Psoas muscle (tissue), 8 donors: Measurements from ENCODE around the gene TLR10. TPM values are rescaled to one million over a fixed set of nuclear protein-coding genes. Genes with fewer than 3 reads are reported as not detected.
"Not testable (repeated sequence)": the region's sequence is repeated elsewhere in the genome, so short reads cannot be mapped to it uniquely, and the experiment has no call there.

Experiments
- ATAC-seq, 4 donors: fragments of 200-7000 bp; cut with Tn5 transposase; one replicate each; pipeline ENCODE4 v1.9.1; 2020; ENCODE audit warnings: moderate library complexity in 3 of 4, mild to moderate bottlenecking in 2 of 4
- DNase-seq, 2 donors: peaks; one replicate each; pipeline ENCODE4 v3.0.0-alpha.2; 2020
- H3K27ac ChIP-seq: fragments of 200-600 bp; one replicate; pipeline ENCODE4 v1.8.0; 2022
- H3K27me3 ChIP-seq, 3 donors: fragments of 200-600 bp in 1 of 3; one replicate each; pipeline versions ENCODE4 v1.6.1 to v1.8.0; 2013 to 2022; ENCODE audit warnings: low read length in 2 of 3, mild to moderate bottlenecking in 2 of 3, moderate library complexity in 1 of 3; ENCODE audit not compliant: insufficient read depth in 3 of 3
- H3K36me3 ChIP-seq, 2 donors: fragments of 200-600 bp in 1 of 2; one replicate each; pipeline versions ENCODE4 v1.6.1 to v1.8.0; 2013 to 2022; ENCODE audit warnings: low read depth in 1 of 2, mild to moderate bottlenecking in 1 of 2, moderate library complexity in 1 of 2; ENCODE audit not compliant: insufficient read depth in 1 of 2
- H3K4me1 ChIP-seq: fragments of 200-600 bp; one replicate; pipeline ENCODE4 v1.8.0; 2022
- H3K4me3 ChIP-seq: fragments of 200-600 bp; one replicate; pipeline ENCODE4 v1.8.0; 2022; ENCODE audit warnings: mild to moderate bottlenecking
- H3K9me3 ChIP-seq: fragments of 200-600 bp; one replicate; pipeline ENCODE4 v1.8.0; 2022
- WGBS, 3 donors: extraction: QIAGEN DNeasy Blood & Tissue Kit; methylation state at CpG; one replicate each; pipeline versions ENCODE4 v1.1.6 to v1.1.7; 2013; 5-methylcytosine and 5-hydroxymethylcytosine counted together
- intact Hi-C, 2 donors: fragments of 100-400 bp; cut with DNase I; formaldehyde crosslinking; loops; one replicate each; pipeline versions ENCODE4 v1.11.0 to v1.14.2; 2022
- polyA plus RNA-seq, 3 donors: library from polyadenylated mRNA; stranded (reverse); fragments of 200-250 nt; gene quantifications; one replicate each; pipeline ENCODE4 v1.2.3, GENCODE V29; 2013
- total RNA-seq, 4 donors: library from RNA; stranded (reverse); fragmentation: NEBNext Ultra II Directional in 2 of 4; extraction: Animal tissue kit (Norgen Biotek cat#: 25700) in 2 of 4; gene quantifications; one replicate each; pipeline versions ENCODE4 v1.2.1 to v1.2.4, GENCODE V29; 2021 to 2023
- TF ChIP-seq, protein P1 (sequence below): fragments of 200-600 bp; IDR thresholded peaks from one replicate; pipeline ENCODE4 v1.8.0; 2022; ENCODE audit warnings: antibody characterized with exemption
- donor health status: healthy with polysubstance abuse.
- donor health status: DM: no; HTN: no; CAD: no; lungs with moderate emphysema.
- donor health status: Bipolar disorder and iron deficiency.
- donor health status: healthy.
- donor health status: DM: yes; HTN: yes; CAD: no.
- donor health status: DM: no; HTN: no; CAD: no.
- donor health status: DM: no; HTN: no; CAD: no.
- donor health status: DM: yes; HTN: yes; CAD: no.

The TLR10 gene
- total and polyA plus RNA-seq, 7 donors, result 0.01 to 0.17 (median 0.11) TPM; not detected in 2

DNA sequence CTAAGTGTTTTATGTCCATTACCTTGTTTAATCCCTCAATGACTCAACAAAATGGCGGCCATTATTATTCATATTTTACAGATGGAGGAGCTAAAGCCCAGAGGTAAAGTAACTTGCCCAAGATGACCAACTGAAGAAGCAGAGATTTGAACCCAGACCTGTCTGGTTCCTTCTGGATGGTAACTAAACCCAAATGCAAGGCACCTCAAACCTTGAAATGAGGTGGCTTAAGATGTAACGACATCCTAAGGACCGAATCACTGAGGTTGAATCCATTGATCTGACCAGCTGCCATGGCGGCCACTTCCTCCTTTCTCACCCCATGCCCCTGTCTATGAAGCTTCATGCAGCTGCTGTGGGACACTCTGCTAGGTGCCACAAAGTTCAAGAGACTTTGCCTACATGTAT lies 932 bp downstream of the TLR10 start:
- H3K4me1 ChIP-seq, result no peaks in the 10 kb centered on the region
- H3K27me3 ChIP-seq, result no peaks in the 10 kb centered on the region
- H3K9me3 ChIP-seq, result no peaks in the 10 kb centered on the region
- H3K4me3 ChIP-seq, result no peak overlapping the region
- TF ChIP-seq, protein P1, sequence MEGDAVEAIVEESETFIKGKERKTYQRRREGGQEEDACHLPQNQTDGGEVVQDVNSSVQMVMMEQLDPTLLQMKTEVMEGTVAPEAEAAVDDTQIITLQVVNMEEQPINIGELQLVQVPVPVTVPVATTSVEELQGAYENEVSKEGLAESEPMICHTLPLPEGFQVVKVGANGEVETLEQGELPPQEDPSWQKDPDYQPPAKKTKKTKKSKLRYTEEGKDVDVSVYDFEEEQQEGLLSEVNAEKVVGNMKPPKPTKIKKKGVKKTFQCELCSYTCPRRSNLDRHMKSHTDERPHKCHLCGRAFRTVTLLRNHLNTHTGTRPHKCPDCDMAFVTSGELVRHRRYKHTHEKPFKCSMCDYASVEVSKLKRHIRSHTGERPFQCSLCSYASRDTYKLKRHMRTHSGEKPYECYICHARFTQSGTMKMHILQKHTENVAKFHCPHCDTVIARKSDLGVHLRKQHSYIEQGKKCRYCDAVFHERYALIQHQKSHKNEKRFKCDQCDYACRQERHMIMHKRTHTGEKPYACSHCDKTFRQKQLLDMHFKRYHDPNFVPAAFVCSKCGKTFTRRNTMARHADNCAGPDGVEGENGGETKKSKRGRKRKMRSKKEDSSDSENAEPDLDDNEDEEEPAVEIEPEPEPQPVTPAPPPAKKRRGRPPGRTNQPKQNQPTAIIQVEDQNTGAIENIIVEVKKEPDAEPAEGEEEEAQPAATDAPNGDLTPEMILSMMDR, result no peak
- intact Hi-C loops, result loop anchor here in 1 of 2 donors (5.0 kb wide), 1 partner anchor 720 kb away; no protein-coding TSS in a partner anchor
- DNase-seq (no peak), ATAC-seq (no peak)
- H3K27ac ChIP-seq, result no peak overlapping the region
- WGBS, 3 donors, result 92 to 94% (median 93%) methylated on average over 4 of the region's 4 CpGs
- H3K36me3 ChIP-seq, result no peaks in the 10 kb centered on the region

DNA sequence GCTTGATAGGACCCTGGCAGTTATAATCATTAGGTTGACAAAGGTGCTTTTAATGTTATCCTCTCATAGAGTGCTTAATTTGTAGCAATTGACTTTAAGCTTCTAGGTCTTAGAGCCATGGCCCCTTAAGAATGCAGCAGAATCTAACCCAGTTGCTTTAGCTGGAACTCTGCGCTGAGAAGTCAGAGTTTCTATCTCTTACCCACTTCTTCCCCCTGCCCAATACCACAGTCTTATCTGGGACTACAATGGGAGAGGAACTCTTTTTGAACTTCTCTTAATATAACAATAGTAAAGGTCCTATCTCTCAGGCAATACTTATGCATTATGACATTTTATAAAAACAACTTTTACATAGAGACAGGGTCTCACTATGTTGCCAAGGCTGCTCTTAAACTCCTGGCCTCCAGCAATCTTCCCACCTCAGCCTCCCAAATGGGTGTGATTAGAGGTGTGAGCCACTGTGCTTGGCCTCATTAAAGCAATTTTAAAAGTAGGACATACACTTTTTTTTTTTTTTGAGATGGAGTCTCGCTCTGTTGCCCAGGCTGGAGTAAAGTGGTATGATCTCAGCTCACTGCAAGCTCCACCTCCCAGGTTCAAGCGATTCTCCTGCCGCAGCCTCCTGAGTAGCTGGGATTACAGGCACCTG lies 1.8 kb downstream of the TLR10 start:
- H3K9me3 ChIP-seq, result no peaks in the 10 kb centered on the region
- no peak overlapping the region for H3K4me3 ChIP-seq
- ATAC-seq (no peak), DNase-seq (no peak)
- no peaks in the 10 kb centered on the region for H3K36me3 ChIP-seq
- H3K27ac ChIP-seq, result no peak overlapping the region
- 92 to 96% (median 94%) methylated on average over 4 of the region's 4 CpGs for WGBS, 3 donors
- TF ChIP-seq, protein P1, result no peak
- no peaks in the 10 kb centered on the region for H3K4me1 ChIP-seq
- intact Hi-C loops, result loop anchor here in 1 of 2 donors (5.0 kb wide), 1 partner anchor 719 kb away; no protein-coding TSS in a partner anchor
- no peaks in the 10 kb centered on the region for H3K27me3 ChIP-seq

DNA sequence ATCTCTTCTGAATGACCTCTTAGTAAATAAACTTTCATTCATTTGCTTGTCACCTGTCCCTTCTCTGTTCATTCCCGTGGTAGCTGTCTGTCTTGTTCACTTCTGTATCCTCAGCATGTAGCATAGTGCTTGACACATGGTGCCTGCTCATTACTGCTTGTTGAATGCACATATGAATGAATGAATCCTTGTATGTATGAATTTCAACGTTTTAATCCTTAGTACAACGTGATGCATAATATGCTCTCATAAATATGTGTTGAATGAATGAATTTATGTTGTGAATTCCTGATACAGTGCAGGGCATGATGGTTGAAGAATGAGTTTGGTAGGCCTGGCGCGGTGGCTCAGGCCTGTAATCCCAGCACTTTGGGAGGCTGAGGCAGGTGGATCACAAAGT lies 3.0 kb downstream of the TLR10 start:
- Histone ChIP-seq H3K27ac (no peak overlapping the region), H3K36me3 (no peaks in the 10 kb centered on the region), H3K4me1 (no peaks in the 10 kb centered on the region), H3K4me3 (no peak overlapping the region), H3K27me3 (no peaks in the 10 kb centered on the region), H3K9me3 (no peaks in the 10 kb centered on the region)
- intact Hi-C loops, result loop anchor here in 1 of 2 donors (5.0 kb wide), 1 partner anchor 717 kb away; no protein-coding TSS in a partner anchor
- no peak for ATAC-seq
- no peak for DNase-seq
- TF ChIP-seq, protein P1, result no peak
- 69 to 79% (median 77%) methylated on average over 5 of the region's 5 CpGs for WGBS, 3 donors

DNA sequence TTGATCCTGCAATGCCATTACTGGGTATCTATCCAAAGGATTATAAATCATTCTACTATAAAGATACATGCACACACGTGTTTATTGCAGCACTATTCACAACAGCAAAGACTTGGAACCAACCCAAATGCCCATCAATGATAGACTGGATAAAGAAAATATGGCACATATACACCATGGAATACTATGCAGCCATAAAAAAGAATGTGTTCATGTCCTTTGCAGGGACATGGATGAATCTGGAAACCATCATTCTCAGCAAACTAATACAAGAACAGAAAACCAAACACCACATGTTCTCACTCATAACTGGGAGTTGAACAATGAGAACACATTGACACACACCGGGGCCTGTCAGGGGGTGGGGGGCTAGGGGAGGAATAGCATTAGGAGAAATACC lies 4.9 kb downstream of the TLR10 start:
- H3K4me1 ChIP-seq, ATAC-seq, H3K4me3 ChIP-seq, H3K27me3 ChIP-seq, DNase-seq, H3K36me3 ChIP-seq, H3K27ac ChIP-seq, intact Hi-C loops, H3K9me3 ChIP-seq: not testable (repeated sequence)
- 74 to 86% (median 85%) methylated on average over 2 of the region's 2 CpGs for WGBS, 3 donors

DNA sequence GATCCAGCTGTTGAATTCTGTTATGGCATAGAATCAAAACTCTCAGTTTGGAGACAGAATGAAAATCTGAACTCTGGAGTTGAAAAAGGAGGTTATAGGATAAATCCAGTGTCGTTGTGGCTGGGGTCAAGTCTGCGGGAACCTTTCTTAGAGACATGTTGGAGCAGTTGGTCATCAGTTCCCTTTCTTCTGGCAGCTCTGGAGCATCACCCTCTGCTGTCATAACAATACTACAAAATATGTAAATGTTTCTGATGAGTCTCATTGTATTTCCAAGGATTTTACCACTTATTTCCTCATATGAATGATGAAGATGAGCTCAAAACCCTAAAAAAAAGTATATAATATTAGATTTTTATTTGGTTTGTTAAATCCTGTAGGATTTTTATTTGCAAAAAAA lies 7.5 kb downstream of the TLR10 start:
- Histone ChIP-seq H3K27ac (no peak overlapping the region), H3K36me3 (no peaks in the 10 kb centered on the region), H3K27me3 (no peaks in the 10 kb centered on the region), H3K4me3 (no peak overlapping the region), H3K4me1 (no peaks in the 10 kb centered on the region), H3K9me3 (no peaks in the 10 kb centered on the region)
- TF ChIP-seq, protein P1, result no peak
- no peak for ATAC-seq
- intact Hi-C loops, result no loop called here
- 71 to 82% (median 79%) methylated on average over 2 of the region's 2 CpGs for WGBS, 3 donors
- no peak for DNase-seq
